Measurements from ENCODE around the gene RSAD2.
"Not testable (repeated sequence)": the region's sequence is repeated elsewhere in the genome, so short reads cannot be mapped to it uniquely, and the experiment has no call there.

Gene RSAD2

GRCh38 chr2:6926071-6926732 lies 48.6 kb downstream of the RSAD2 start:
- no peak for DNase-seq (ENCODE audit: low read depth)

GRCh38 chr2:6927186-6927585 lies 49.6 kb downstream of the RSAD2 start:
- DNase-seq (ENCODE audit: low read depth): no peak

GRCh38 chr2:6927753-6928152 lies 50.2 kb downstream of the RSAD2 start:
- no peak for DNase-seq (ENCODE audit: low read depth)

GRCh38 chr2:6928452-6928851 lies 50.9 kb downstream of the RSAD2 start:
- no peak for DNase-seq (ENCODE audit: low read depth)

- no peak for DNase-seq (ENCODE audit: low read depth)
These were observed 51.7 kb downstream of the RSAD2 start for GRCh38 chr2:6929196-6929819.

GRCh38 chr2:6930923-6931647 lies 53.5 kb downstream of the RSAD2 start:
- DNase-seq (ENCODE audit: low read depth): no peak

GRCh38 chr2:6931753-6932152 lies 54.2 kb downstream of the RSAD2 start:
- no peak for DNase-seq (ENCODE audit: low read depth)

- no peak for DNase-seq (ENCODE audit: low read depth)
These were observed 54.6 kb downstream of the RSAD2 start for GRCh38 chr2:6932206-6932605.

GRCh38 chr2:6932828-6933227 lies 55.3 kb downstream of the RSAD2 start:
- no peak for DNase-seq (ENCODE audit: low read depth)

- no peak for DNase-seq (ENCODE audit: low read depth)
These were observed 56.3 kb downstream of the RSAD2 start for GRCh38 chr2:6933911-6934310.

GRCh38 chr2:6934345-6934744 lies 56.8 kb downstream of the RSAD2 start:
- DNase-seq (ENCODE audit: low read depth): no peak

GRCh38 chr2:6934758-6935651 lies 57.4 kb downstream of the RSAD2 start:
- no peak for DNase-seq (ENCODE audit: low read depth)

- DNase-seq (ENCODE audit: low read depth): not testable (repeated sequence)
These were observed 58.1 kb downstream of the RSAD2 start for GRCh38 chr2:6935652-6936020.

- no peak for DNase-seq (ENCODE audit: low read depth)
These were observed 59.6 kb downstream of the RSAD2 start for GRCh38 chr2:6937157-6937556.

- no peak for DNase-seq (ENCODE audit: low read depth)
These were observed 60.0 kb downstream of the RSAD2 start for GRCh38 chr2:6937582-6937981.

GRCh38 chr2:6939071-6939470 lies 61.5 kb downstream of the RSAD2 start:
- no peak for DNase-seq (ENCODE audit: low read depth)

- DNase-seq (ENCODE audit: low read depth): no peak
These were observed 63.2 kb downstream of the RSAD2 start for GRCh38 chr2:6940820-6941219.

GRCh38 chr2:6941299-6942046 lies 63.9 kb downstream of the RSAD2 start:
- DNase-seq (ENCODE audit: low read depth): no peak

GRCh38 chr2:6942848-6943247 lies 65.3 kb downstream of the RSAD2 start:
- no peak for DNase-seq (ENCODE audit: low read depth)

GRCh38 chr2:6943523-6943922 lies 65.9 kb downstream of the RSAD2 start:
- DNase-seq (ENCODE audit: low read depth): no peak

- DNase-seq (ENCODE audit: low read depth): no peak
These were observed 66.4 kb downstream of the RSAD2 start for GRCh38 chr2:6943971-6944370.

GRCh38 chr2:6944555-6944954 lies 67.0 kb downstream of the RSAD2 start:
- no peak for DNase-seq (ENCODE audit: low read depth)

Measured in activated T-cell treated with anti-CD3 and anti-CD28 coated beads for 1 hour (primary cell).